Endothelial cell of umbilical vein (primary cell): Measurements from ENCODE around the gene CUEDC2.

Source experiments
- CTCF ChIP-seq, 2 donors: IDR thresholded peaks; 1 replicate in 1 of 2; 2 replicates in 1 of 2; pipeline ENCODE4 v1.5.1; 2011; ENCODE audit warnings: low read length in 2 of 2, mild to moderate bottlenecking in 2 of 2, moderate library complexity in 2 of 2, control low read depth in 1 of 2, inconsistent platforms in 1 of 2, low read depth in 1 of 2; ENCODE audit not compliant: insufficient read depth in 1 of 2; ENCODE audit errors: extremely low read depth in 1 of 2
- EZH2 ChIP-seq: IDR thresholded peaks from 2 replicates; pipeline ENCODE4 v1.6.1; 2012; ENCODE audit warnings: borderline replicate concordance, low read depth, mild to moderate bottlenecking, moderate library complexity, low read length, inconsistent platforms; ENCODE audit not compliant: severe bottlenecking
- FOS ChIP-seq: IDR thresholded peaks from 2 replicates; pipeline ENCODE4 v1.6.1; 2011; ENCODE audit warnings: mild to moderate bottlenecking, low read length, moderate library complexity, borderline replicate concordance; ENCODE audit not compliant: insufficient read depth
- JUN ChIP-seq: IDR thresholded peaks from 2 replicates; pipeline ENCODE4 v1.6.1; 2011; ENCODE audit warnings: borderline replicate concordance, low read depth; ENCODE audit not compliant: insufficient read length, insufficient read depth
- MAX ChIP-seq: IDR thresholded peaks from 2 replicates; pipeline ENCODE4 v1.6.1; 2011; ENCODE audit not compliant: insufficient read depth, insufficient read length
- MYC ChIP-seq: IDR thresholded peaks from one replicate; pipeline ENCODE4 v1.6.1; 2011; ENCODE audit warnings: mild to moderate bottlenecking, low read depth, low read length
- POLR2A ChIP-seq: IDR thresholded peaks from 2 replicates; pipeline ENCODE4 v1.6.1; 2012; ENCODE audit warnings: low read depth, mild to moderate bottlenecking, control low read depth, low read length
- POLR2AphosphoS5 ChIP-seq: IDR thresholded peaks from 2 replicates; pipeline ENCODE4 v1.6.1; 2012; ENCODE audit warnings: low read depth, mild to moderate bottlenecking, control low read depth, low read length, moderate library complexity; ENCODE audit not compliant: insufficient read depth

GRCh38 chr10:102431452-102432124, 786 bp downstream of the CUEDC2 start:
- TF ChIP-seq MYC (no peak), EZH2 (no peak), CTCF (IDR thresholded peaks at IDR 0.05; ENCODE audit: extremely low read depth in 1 of 2, insufficient read depth in 1 of 2, low read depth in 1 of 2, low read length in 2 of 2) (no peak), POLR2A (no peak), MAX (no peak), POLR2AphosphoS5 (no peak), FOS (no peak), JUN (no peak)
